BJ (cell line): ENCODE measurements around the gene LYPD5. TPM values are rescaled to one million over a fixed set of nuclear protein-coding genes. Genes with fewer than 3 reads are reported as not detected.

Experiments used
- CTCF ChIA-PET: fragments of 350-600 bp; formaldehyde crosslinking; extraction: SDS; loops from one replicate; lab custom pipeline; 2021; ENCODE audit warnings: antibody characterized with exemption, inconsistent platforms; lab: Yijun Ruan, JAX
- POLR2A ChIA-PET: fragments of 300-600 bp; sonication (Branson Sonifier 250); formaldehyde crosslinking; extraction: SDS; loops from one replicate; lab custom pipeline; 2021; ENCODE audit warnings: antibody characterized with exemption; lab: Charles Lee
- DNase-seq: peaks from one replicate; pipeline ENCODE4 v3.0.0-alpha.2; 2011; ENCODE audit warnings: low read depth
- H3K27me3 ChIP-seq: 2 replicates; pipeline ENCODE4 v1.6.0; 2011; ENCODE audit warnings: low read length; ENCODE audit not compliant: control insufficient read depth, insufficient read depth
- H3K36me3 ChIP-seq: 2 replicates; pipeline ENCODE4 v1.5.1; 2011; ENCODE audit warnings: low read length; ENCODE audit not compliant: control insufficient read depth, insufficient read depth
- H3K4me3 ChIP-seq: 2 replicates; pipeline ENCODE4 v1.5.1; 2011; ENCODE audit warnings: low read depth, mild to moderate bottlenecking, control low read depth, low read length
- CTCF ChIP-seq: IDR thresholded peaks from 2 replicates; pipeline ENCODE4 v1.5.1; 2011; ENCODE audit warnings: low read depth, mild to moderate bottlenecking, control low read depth, inconsistent platforms, low read length, moderate library complexity; ENCODE audit not compliant: insufficient read depth
- polyA plus RNA-seq: library from polyadenylated mRNA; depleted of rRNA; stranded (reverse); fragments of >200 nt; gene quantifications from 2 replicates; pipeline ENCODE4 v1.2.3, GENCODE V29; 2011

Gene LYPD5
- polyA plus RNA-seq, 1 experiment = 0.40 TPM

GRCh38 chr19:43780706-43781525 is 21.3 kb downstream of the LYPD5 start, which contains the start of gene KCNN4:
TSS of gene KCNN4 (minus strand) at chr19:43780973. CDS start at chr19:43780861, 112 bp downstream.
- CTCF ChIA-PET = interaction anchor here (0.7 to 2.8 kb wide), 3 partner anchors 24 to 39 kb away, joined by 3 to 15 read pairs (median 5); no protein-coding TSS in a partner anchor
- Histone ChIP-seq H3K27me3 (no peaks in the 10 kb centered on the region), H3K4me3 (no peak within 1 kb of the TSS), H3K36me3 (no peaks in the 10 kb centered on the region)
- no peak for TF ChIP-seq CTCF
- no peak for DNase-seq
- POLR2A ChIA-PET = no interaction called here

GRCh38 chr19:43779820-43780219 is 22.4 kb downstream of the LYPD5 start:
- POLR2A ChIA-PET = no interaction called here
- Histone ChIP-seq H3K4me3 (no peak overlapping the region), H3K27me3 (no peaks in the 10 kb centered on the region; the same call in 1 of the 2 replicates), H3K36me3 (no peaks in the 10 kb centered on the region)
- TF ChIP-seq CTCF = 0 out of 2 replicates have a peak, but pooled peaks have one; percentile 8
- no peak for DNase-seq
- CTCF ChIA-PET = interaction anchor here (1.2 to 3.0 kb wide), 4 partner anchors 12 to 35 kb away, joined by 5 to 15 read pairs (median 8); no protein-coding TSS in a partner anchor

GRCh38 chr19:43779147-43779819 is 23.0 kb downstream of the LYPD5 start:
- no peak overlapping the region for H3K4me3 ChIP-seq
- CTCF ChIA-PET = interaction anchor here (1.5 to 6.1 kb wide), 6 partner anchors 11 to 36 kb away, joined by 6 to 71 read pairs (median 8); no protein-coding TSS in a partner anchor
- TF ChIP-seq CTCF = no peak
- DNase-seq = no peak
- POLR2A ChIA-PET = no interaction called here
- no peaks in the 10 kb centered on the region for H3K36me3 ChIP-seq
- peaks cover 2% of the 10 kb centered on the region; the same call in 1 of the 2 replicates for H3K27me3 ChIP-seq

- Histone ChIP-seq H3K36me3 (no peaks in the 10 kb centered on the region), H3K27me3 (peaks cover 2% of the 10 kb centered on the region; the same call in 1 of the 2 replicates), H3K4me3 (no peak overlapping the region)
- TF ChIP-seq CTCF = no peak
- ChIA-PET POLR2A (no interaction called here), CTCF (interaction anchor here (1.5 to 6.1 kb wide), 5 partner anchors 11 to 35 kb away, joined by 6 to 71 read pairs (median 8); no protein-coding TSS in a partner anchor)
- DNase-seq = no peak
Measured at GRCh38 chr19:43778651-43779050, 23.6 kb downstream of the LYPD5 start.
